GM21367 (cell line): ENCODE measurements around the gene EFCAB8.

ENCODE experiments used
- ATAC-seq: cut with Tn5 transposase; IDR thresholded peaks from one replicate; pipeline ENCODE4 v1.9.1; 2021; ENCODE audit not compliant: unreplicated experiment

Gene EFCAB8

GRCh38 chr20:32984631-32985354, 126.1 kb downstream of the EFCAB8 start:
- ATAC-seq, result no peak

- no peak for ATAC-seq
Measured at GRCh38 chr20:32985596-32985995, 126.9 kb downstream of the EFCAB8 start.

- no peak for ATAC-seq
Measured at GRCh38 chr20:32986331-32986966, 127.7 kb downstream of the EFCAB8 start.

- ATAC-seq, result no peak
Measured at GRCh38 chr20:32987044-32987825, 128.5 kb downstream of the EFCAB8 start.

- ATAC-seq, result no peak
Measured at GRCh38 chr20:32988008-32988407, 129.3 kb downstream of the EFCAB8 start.

- no peak for ATAC-seq
Measured at GRCh38 chr20:32989507-32990283, 131.0 kb downstream of the EFCAB8 start.

- no peak for ATAC-seq
Measured at GRCh38 chr20:32990426-32990825, 131.7 kb downstream of the EFCAB8 start.

GRCh38 chr20:32991383-32991782, 132.7 kb downstream of the EFCAB8 start:
- no peak for ATAC-seq

GRCh38 chr20:32991792-32992641, 133.3 kb downstream of the EFCAB8 start:
- no peak for ATAC-seq

- no peak for ATAC-seq
Measured at GRCh38 chr20:32993496-32994050, 134.8 kb downstream of the EFCAB8 start.

GRCh38 chr20:32995802-32996201, 137.1 kb downstream of the EFCAB8 start:
- no peak for ATAC-seq

GRCh38 chr20:32997431-32997830, 138.7 kb downstream of the EFCAB8 start:
- ATAC-seq, result no peak

- no peak for ATAC-seq
Measured at GRCh38 chr20:32999603-33000250, 141.0 kb downstream of the EFCAB8 start.

- no peak for ATAC-seq
Measured at GRCh38 chr20:33000802-33001466, 142.2 kb downstream of the EFCAB8 start.

- ATAC-seq, result no peak
Measured at GRCh38 chr20:33002087-33002808, 143.5 kb downstream of the EFCAB8 start.

- no peak for ATAC-seq
Measured at GRCh38 chr20:33004141-33004751, 145.5 kb downstream of the EFCAB8 start, which contains the start of gene SUN5. Gene SUN5 (minus strand): TSS chr20:33004433. CDS start chr20:33004340, 93 bp downstream.

- ATAC-seq, result no peak
Measured at GRCh38 chr20:33005132-33005566, 146.4 kb downstream of the EFCAB8 start.
